GM18517 (cell line): Measurements from ENCODE around the gene PBX1.

Source experiments
- ATAC-seq: cut with Tn5 transposase; IDR thresholded peaks from one replicate; pipeline ENCODE4 v1.9.1; 2021; ENCODE audit warnings: mild to moderate bottlenecking, moderate library complexity; ENCODE audit not compliant: unreplicated experiment

Gene PBX1

DNA sequence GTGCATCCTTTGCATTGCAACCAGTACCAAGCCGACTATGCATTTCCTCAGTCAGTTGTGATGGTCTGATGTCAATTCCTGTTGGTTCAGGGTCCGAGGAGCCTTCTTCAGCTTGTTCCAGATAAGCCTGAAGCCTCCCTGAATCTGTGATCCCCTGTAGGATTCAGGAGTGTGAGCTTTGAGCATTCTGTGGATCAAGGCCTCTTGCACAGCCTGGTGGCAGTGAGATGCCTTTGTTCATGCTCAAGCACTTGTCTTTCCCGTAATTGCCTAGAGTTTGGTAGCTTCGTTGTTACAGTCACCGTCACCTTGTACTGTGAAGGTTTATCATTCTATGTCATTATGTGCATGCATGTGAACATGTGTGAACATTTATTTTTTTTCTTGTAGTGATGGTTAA, 103.5 kb downstream of the PBX1 start:
- no peak for ATAC-seq

DNA sequence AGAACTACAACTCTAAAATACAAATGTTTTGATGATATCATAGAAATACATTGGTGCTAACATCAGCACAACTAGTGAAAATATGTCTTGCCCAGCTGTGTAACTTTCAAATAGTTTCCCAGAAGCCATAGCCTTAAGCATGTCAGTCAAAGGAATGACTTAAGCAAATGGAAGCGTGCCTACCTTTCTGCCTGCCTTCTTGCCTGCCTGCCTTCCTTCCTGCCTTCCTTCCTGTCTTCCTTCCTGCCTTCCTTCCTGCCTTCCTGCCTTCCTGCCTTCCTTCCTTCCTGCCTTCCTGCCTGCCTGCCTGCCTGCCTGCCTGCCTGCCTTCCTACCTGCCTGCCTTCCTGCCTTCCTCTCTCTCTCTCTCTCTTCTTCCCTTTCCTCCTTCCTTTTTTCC, 104.0 kb downstream of the PBX1 start:
- no peak for ATAC-seq

DNA sequence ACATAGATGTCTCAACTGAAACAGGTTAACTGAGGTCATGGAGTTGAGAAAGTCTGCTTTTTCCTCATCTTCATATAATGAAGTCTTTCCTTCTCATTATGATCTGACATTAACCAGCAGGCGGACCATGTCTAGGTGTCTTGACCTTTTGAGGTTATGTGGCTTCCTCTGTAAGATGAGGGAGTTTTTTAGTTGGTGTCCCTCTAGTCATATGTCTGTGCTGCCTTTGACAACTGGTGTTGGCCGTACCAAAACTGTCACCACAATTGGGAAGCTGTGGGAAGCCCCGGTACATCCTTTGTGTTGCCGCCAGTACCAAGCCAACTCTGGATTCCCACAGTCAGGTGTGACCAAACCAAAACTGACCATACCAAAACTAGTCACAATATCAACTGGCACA, 105.1 kb downstream of the PBX1 start:
- ATAC-seq: no peak

DNA sequence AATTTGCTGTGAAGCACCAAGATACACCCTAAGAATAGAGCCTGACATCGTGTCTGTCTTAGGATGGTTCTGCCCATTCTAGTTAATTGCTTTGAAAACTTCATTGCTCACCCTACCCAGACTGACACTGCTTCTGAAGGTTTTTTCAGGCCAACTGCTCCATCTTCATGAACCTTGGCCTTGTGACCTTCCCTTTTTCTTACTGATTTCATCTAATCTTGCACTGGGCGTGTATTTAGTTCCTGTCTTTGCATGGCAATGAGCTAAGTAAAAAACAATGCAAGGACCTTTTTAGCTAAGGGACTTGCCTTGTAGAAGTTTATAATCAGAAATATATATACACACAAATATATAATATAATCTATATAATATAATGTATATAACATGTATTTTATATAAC, 108.0 kb downstream of the PBX1 start:
- no peak for ATAC-seq

DNA sequence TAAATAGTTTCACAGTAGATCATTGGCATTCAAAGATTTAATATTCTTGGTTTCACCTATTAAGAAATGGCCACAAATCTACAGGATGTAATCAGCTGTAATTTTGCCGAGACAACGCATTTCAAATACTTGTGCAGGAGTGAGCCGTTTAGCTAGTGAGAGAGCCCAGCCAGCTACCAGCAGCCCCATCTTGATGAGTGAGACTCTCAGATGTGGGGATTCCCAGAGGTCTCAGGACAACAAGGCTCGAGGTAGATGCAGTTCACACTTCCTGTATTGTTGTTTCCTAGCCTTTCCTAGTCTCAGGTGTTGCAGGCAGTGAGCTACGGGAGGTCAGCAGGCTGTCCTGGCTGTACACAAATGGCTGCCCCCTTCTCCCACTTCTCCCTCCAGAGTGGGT, 108.6 kb downstream of the PBX1 start:
- ATAC-seq: no peak

DNA sequence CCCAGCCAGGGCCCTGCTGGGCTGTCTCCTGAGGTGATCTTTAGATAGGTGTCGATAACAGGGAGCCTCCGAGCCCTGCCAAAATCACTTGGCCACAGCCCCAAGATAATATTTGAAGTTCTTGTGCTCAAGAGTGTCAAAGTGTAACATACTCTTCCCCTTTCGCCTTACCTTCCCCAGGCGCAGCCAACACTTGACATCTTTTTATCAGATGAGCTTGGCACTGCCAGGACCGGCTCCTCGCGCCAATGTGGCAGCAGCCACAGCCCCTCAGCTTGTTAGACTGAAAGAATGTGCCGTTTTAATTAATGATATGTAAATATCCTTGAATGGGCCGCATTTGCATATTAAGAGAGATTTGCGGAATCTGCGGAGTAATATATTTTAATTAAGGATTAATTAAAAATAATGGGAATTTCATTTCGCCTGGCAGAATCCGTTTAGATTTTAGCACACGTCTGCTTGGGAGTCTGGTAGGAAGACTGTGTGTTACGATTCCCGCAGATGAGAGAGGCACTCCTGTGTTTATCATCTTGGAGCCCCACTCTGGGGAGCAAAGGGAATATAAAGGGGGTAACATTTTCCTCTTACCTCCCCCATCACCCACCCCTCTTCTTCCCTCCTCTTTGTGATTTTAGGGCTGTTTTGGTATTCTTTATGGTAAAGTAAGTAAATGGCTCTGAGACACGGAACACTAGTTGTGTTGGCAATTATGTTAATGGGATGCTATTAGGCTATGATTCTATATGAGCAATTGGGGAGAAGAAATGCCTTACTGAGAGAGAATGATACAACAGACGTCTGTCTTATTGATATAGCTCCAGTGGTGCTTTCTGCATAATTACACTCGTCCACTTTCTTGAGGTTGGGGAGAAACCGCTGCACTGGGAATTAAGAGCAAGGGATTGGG, 109.8 kb downstream of the PBX1 start:
- ATAC-seq: no peak

DNA sequence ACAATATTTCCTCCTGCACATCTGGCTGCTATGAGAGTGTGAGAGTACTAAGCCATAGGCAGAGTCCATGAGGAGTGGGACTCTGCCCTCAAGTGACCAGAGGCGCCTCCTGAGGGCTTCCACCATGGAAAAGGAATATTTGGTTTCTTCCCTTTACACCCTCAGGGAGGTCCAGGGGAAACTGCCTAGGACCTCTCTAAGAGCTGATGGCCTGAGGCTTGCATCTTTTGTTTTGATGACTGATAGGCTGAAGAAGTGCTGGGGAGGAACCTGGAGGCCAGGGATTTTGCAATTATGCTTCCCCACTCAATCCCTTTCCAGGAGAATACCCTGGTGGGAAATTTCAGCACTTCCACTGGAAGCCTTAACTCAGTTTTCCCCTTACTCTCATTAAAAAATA, 111.0 kb downstream of the PBX1 start:
- ATAC-seq: no peak

DNA sequence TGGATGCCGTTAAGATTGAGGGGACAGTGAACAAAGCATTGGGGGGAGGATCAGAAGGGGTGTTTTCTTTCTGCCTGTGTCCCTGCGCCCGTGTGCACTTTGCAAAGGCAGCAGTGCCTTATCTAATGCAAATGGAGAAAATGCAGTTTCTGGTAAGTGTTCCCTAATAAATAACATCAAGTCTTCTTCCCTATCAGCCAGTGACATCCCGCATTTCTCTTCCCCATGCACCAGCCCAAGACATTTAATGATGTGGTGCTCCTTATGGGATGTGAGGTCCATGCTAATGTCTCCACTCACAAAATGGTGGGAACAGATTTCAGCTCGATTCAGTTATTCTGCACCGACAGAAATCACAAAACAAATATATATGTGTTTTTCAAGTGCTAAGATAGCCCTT, 111.8 kb downstream of the PBX1 start:
- ATAC-seq: no peak

DNA sequence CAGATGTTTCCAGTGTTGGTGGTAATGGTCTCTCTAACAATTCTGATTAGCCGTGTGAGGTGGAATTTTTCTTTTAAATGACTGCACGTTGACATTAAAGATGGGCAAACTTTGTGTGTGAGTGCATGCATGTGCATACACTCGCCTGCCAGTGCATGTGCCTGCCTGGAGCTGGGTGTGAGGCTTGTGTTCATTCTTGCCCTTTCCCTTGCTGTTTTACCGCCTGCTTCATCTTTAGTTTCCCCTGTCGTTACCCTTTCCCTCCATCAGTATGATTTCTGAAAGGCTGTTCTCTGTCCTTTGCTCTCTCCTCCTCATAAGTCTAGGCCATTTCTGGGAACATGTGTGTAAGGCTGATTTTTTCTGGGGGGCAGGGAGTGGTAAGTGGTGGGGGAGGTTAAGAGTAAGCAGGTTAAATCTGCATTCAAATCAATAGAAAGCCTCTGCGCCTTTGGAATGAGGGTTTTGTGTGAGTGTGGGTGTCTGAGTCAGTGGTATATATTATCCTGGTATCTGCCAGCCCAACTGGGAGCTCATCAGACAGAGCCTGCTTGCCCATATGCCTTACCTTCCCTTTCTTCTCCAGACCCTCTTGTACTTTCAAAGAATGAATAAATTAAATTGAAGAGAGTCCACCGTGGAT, 112.5 kb downstream of the PBX1 start:
- ATAC-seq: no peak

DNA sequence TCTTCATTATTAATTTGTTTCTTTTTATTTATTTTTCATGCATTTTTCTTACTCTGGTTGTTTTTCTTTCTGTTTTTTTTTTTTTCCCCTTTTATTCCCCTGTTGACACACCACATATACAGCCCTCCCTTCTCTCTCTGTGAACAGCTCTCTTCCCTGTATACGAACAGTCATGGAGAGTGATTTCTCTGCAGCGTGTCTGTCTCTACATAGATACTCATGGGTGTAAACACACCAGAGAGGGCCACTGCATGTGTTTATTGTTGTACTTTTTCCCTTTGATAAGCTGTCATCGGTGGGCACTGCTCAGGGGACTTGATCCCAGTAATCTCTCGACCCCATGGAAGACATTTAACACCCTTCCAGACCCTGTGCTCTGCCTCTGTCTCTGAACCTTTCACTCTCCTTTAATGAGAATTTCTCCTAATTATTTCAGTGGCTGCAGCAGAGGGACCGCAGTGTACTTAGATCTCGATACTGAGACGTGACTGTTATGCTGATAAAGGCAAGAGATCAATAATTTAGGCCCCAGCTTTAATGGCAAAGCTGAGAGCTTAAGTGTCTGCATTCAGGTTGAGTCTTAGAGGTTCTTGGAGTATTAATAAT, 113.1 kb downstream of the PBX1 start:
- ATAC-seq: no peak

DNA sequence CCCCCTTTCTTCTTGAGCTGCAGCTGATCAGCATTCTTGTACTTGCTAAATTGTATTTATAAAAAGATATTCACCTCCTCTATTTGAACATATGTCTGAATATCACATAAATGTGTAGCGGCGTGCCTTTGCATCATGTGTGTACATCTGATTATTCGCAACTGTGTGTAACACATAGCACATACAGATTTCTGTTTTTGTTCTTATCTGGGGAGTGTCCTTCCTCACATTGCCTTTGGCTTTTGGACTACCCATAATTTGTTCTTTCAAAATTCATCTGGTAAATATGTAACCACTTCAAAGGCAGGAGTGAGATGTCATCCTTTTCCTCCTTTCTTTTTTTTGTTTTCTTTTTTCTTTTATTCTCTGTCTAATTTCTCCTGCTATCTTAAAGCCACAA, 113.6 kb downstream of the PBX1 start:
- no peak for ATAC-seq

DNA sequence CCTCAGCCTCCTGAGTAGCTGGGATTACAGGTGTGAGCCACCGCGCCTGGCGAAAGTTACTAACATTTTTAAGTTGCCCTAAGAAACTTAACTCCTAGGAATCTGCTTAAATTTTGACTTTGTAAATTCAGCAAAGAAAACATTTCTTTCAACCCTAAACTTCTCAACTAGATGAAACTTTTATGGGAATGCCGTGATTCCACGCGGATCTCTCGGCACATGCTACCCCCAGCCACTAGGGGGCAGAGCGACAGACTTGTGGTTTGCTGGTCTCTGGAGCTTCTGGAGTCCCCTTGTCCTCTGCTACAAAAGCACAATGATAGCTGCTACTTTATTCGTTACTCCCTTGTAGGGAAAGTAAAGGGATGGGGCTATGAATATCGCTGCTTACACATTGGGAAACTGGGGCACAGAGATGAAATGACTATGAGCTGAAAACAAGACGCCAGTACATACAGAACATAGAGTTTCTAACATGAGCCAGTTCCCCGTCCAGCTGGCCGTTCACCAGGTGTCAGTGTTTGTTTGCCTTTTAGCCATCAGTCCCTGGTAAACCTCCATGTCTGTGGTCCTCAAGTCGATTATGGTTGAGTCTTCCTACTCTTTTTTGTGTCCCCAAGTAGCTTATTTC, 114.7 kb downstream of the PBX1 start:
- no peak for ATAC-seq

DNA sequence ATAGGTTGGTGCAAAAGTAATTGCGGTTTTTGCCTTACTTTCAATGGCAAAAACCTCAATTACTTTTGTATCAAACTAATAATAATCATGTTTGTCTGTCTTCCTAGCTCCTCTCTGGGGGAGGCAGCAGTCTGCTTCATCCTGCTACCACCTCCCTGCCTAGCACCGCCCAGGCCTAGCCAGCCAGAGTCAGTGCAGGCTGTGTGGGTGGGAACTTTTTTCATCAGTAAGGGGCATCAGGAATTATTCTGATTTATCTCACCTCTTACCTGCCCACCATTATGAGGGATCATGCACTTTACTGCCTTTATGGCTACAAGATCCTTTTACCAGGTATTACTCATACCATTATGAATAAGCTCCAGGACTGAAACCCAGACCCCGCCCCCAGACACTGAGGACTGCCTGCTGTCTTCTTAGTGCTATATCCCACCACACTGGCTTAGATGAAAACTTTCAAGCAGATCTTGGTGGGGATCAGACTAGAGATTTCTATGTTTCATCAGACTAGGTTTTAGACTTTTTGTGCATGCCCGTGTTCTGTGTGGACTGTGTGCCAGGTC, 116.4 kb downstream of the PBX1 start:
- no peak for ATAC-seq

DNA sequence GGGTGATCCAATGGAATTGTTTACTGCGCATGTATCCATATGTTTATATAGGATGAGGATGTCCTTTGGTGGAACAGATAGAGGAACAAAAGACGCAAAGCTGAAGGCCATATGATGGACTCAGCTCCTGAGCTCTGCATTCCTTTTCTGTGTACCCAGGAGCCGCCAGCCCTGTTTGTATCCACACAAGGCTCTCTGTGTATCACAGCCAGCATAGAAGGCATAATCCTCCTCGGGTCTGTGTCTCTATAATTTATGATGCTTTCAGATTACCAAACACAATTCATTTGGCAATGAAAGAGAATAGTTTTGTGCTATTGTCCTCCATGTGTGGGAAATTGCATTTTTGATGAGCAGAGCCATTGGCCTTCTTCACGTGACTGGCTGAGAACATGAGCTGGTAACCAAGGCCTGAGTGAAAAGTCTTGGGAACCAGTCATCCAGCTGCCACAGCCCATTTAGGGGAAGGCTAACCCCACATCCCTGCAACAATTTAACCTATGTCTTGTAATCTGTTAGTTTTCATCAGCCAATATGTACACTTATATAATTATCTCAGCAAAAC, 119.2 kb downstream of the PBX1 start:
- no peak for ATAC-seq

DNA sequence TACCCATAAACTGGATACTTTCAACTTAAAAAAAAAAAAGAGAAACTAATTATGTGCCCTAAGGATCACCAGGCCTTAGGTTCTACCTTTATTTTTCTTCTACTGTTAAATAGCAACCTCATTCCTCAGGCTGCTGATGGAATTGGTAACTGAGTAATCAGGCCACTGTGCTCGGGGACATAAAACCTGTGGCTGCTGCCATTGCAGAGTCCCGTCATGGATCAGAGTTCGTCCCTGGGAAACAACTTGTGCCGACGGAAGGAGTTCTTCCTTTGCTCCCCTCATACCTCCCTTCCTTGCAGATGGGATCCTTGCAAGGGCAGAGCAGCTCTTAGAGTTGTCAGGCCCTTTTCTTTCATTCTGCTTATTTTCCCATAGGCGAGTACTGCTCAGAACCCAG, 123.6 kb downstream of the PBX1 start:
- no peak for ATAC-seq

DNA sequence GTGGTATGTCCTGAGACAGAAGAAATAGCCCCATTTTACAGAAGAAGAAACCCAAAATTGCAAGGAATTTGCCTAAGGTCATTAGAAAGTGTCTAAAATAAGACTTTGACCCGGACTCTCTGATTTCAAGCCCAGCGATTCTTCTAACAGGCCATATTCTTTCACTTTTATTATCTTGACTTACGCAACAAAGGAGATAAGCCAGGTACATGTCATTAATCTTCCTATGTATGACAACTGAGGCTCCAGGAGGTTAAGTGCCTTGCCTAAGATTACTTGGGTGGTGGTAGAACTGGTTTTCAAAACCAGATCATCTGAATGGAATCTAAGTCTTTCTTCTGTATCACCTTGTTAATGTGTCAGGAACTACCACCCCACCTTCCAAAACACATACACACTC, 124.3 kb downstream of the PBX1 start:
- no peak for ATAC-seq

DNA sequence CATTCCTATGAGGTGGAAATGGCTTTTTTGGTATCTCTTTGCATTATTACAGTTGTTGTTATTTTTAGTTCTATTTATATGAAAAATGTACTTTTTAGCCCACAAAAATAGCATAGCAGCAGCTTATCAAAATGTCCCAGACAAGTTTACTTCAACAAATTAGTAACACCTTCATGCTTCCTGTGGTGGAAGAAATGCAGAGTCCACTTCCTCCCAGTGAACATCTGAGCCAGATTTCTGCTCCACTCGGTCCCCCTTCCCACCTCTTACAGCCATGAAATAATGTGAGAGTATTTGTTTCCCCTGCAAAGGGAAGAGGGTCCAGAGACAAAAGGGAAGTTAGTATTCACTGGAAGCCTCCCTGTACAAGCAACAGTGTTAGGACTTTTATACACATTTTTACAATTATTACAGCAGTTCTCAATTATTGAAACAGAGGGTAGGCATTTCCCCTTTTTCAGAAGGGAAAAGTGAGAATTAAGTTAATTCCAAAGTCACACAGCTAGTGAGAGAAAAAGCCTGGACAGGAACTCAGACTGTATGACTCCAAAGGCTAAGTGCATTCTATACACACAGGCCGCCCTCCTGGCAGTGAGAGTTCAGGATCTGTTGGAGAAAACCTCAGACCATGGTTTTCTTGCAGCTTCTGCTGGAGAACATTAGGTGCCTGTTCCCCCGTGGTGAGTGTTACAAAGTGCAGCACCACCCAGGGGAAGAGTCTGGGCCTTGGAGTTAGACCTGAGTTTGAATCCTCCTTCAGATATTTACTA, 126.5 kb downstream of the PBX1 start:
- ATAC-seq: no peak

DNA sequence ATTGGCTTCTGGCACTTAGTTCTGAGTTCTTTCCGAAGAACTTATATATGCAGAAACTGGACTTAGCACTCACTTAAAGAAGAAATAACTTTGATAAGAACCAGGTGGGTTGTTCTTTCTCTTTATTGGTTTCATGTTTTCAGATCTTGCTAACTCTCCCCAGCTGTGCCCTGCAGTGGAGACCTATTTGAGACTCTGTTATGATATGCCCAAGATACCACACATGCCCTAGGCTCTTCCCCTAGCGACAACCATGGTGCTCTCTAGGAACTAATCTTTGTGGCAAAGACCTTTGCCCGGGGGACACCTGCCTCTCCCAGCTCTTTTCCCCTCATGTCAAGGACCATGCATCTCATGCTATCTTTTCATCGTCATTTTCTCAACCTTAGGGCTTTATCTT, 128.8 kb downstream of the PBX1 start:
- no peak for ATAC-seq

DNA sequence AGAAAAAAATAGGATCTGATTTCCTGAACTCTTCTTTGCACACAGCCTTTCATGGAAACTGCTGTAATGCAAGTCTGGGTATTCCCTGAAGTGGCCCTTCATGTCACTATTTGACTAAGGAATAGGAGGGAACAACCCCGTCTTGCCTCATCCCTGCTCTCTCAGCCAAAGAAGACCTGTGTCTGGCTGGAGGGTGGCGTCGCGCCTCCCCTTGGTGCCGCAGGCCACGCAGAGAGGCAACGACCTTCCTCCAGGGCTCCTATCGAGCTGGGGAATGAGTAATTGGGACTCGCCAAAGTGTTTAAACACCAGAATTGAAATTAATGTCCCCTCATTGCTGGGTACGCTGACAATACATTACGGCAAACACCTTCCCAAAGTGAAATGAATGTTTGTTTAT, 129.8 kb downstream of the PBX1 start:
- no peak for ATAC-seq
